GM10847 (cell line): ENCODE measurements around the gene ANKMY1.

Experiments
- POLR2A ChIP-seq: IDR thresholded peaks from 2 replicates; pipeline ENCODE4 v1.6.1; 2011; ENCODE audit not compliant: insufficient read length; ENCODE audit errors: extremely low read depth

Gene ANKMY1

GRCh38 chr2:240577281-240578109, 19.7 kb upstream of the ANKMY1 start:
- no peak for TF ChIP-seq POLR2A

- no peak for TF ChIP-seq POLR2A
These were observed 18.8 kb upstream of the ANKMY1 start for GRCh38 chr2:240576436-240577205.

GRCh38 chr2:240576036-240576435, 18.2 kb upstream of the ANKMY1 start:
- TF ChIP-seq POLR2A, result no peak

- TF ChIP-seq POLR2A, result no peak
These were observed 17.5 kb upstream of the ANKMY1 start for GRCh38 chr2:240575101-240575965.

- no peak for TF ChIP-seq POLR2A
These were observed 16.8 kb upstream of the ANKMY1 start for GRCh38 chr2:240574386-240575100.

GRCh38 chr2:240573516-240574385, 16.0 kb upstream of the ANKMY1 start:
- TF ChIP-seq POLR2A, result no peak

GRCh38 chr2:240573071-240573515, 15.3 kb upstream of the ANKMY1 start:
- TF ChIP-seq POLR2A, result no peak

GRCh38 chr2:240572141-240573031, 14.6 kb upstream of the ANKMY1 start:
- TF ChIP-seq POLR2A, result no peak

- no peak for TF ChIP-seq POLR2A
These were observed 13.7 kb upstream of the ANKMY1 start for GRCh38 chr2:240571314-240571973.

GRCh38 chr2:240570531-240571313, 12.9 kb upstream of the ANKMY1 start:
- TF ChIP-seq POLR2A, result no peak

GRCh38 chr2:240569998-240570530, 12.3 kb upstream of the ANKMY1 start:
- TF ChIP-seq POLR2A, result no peak

GRCh38 chr2:240569523-240569997, 11.8 kb upstream of the ANKMY1 start:
- no peak for TF ChIP-seq POLR2A
